GM23338 (cell line): ENCODE results near the gene PAXX. TPM values are rescaled to one million over a fixed set of nuclear protein-coding genes. Genes with fewer than 3 reads are reported as not detected.

Experiments
- ATAC-seq: fragments of 200-7000 bp; cut with Tn5 transposase; 3 replicates; pipeline ENCODE4 v1.9.1; 2020
- DNase-seq: peaks from one replicate; pipeline ENCODE4 v3.0.0-alpha.2; 2015; ENCODE audit warnings: low spot score
- H2AFZ ChIP-seq: fragments of 200-600 bp; sonication (generic); 2 replicates; pipeline ENCODE4 v1.8.0; 2016; ENCODE audit warnings: antibody characterized with exemption, mild to moderate bottlenecking, moderate library complexity
- H3F3A ChIP-seq: fragments of 200-600 bp; sonication (generic); replicated peaks from 2 replicates; pipeline ENCODE4 v1.8.0; 2017; ENCODE audit warnings: antibody characterized with exemption, mixed run types, low read depth
- H3K27ac ChIP-seq: fragments of 200-600 bp; sonication (generic); 2 replicates; pipeline ENCODE4 v1.6.1; 2016; ENCODE audit warnings: low read depth
- H3K27me3 ChIP-seq: fragments of 200-600 bp; sonication (generic); 2 replicates; pipeline ENCODE4 v1.8.0; 2016; ENCODE audit warnings: mild to moderate bottlenecking, mixed run types, moderate library complexity; ENCODE audit not compliant: insufficient read depth
- H3K36me3 ChIP-seq: fragments of 200-600 bp; sonication (generic); 2 replicates; pipeline ENCODE4 v1.8.0; 2016; ENCODE audit warnings: mild to moderate bottlenecking; ENCODE audit not compliant: insufficient read depth
- H3K4me1 ChIP-seq: fragments of 200-600 bp; sonication (generic); 2 replicates; pipeline ENCODE4 v1.8.0; 2016; ENCODE audit warnings: mild to moderate bottlenecking, moderate library complexity; ENCODE audit not compliant: insufficient read depth
- H3K4me2 ChIP-seq: fragments of 200-600 bp; sonication (generic); 2 replicates; pipeline ENCODE4 v1.7.1; 2017; ENCODE audit warnings: mixed run types
- H3K4me3 ChIP-seq: fragments of 200-600 bp; sonication (generic); 2 replicates; pipeline ENCODE4 v1.6.1; 2016; ENCODE audit warnings: mixed run types
- H3K79me2 ChIP-seq: fragments of 200-600 bp; sonication (generic); replicated peaks from 2 replicates; pipeline ENCODE4 v1.8.0; 2017; ENCODE audit warnings: mild to moderate bottlenecking; ENCODE audit not compliant: insufficient read depth
- H3K9me2 ChIP-seq: fragments of 200-600 bp; sonication (generic); 2 replicates; pipeline ENCODE4 v1.8.0; 2017; ENCODE audit not compliant: insufficient read depth
- H4K20me1 ChIP-seq: fragments of 200-600 bp; sonication (generic); replicated peaks from 2 replicates; pipeline ENCODE4 v1.8.0; 2017; ENCODE audit warnings: mild to moderate bottlenecking; ENCODE audit not compliant: insufficient read depth
- H3K27ac Mint-ChIP-seq: 2 replicates; pipeline ENCODE4 v1.8.0; 2020; ENCODE audit warnings: inconsistent platforms, mild to moderate bottlenecking, moderate library complexity, mixed read lengths
- H3K27me3 Mint-ChIP-seq: 3 replicates; pipeline ENCODE4 v1.8.0; 2022; ENCODE audit warnings: low read depth, mild to moderate bottlenecking, moderate library complexity, mixed read lengths, inconsistent platforms; ENCODE audit not compliant: insufficient read depth, poor library complexity
- H3K36me3 Mint-ChIP-seq: 3 replicates; pipeline ENCODE4 v1.8.0; 2021; ENCODE audit warnings: low read depth, mild to moderate bottlenecking, inconsistent platforms, moderate library complexity, mixed read lengths
- H3K4me1 Mint-ChIP-seq: 3 replicates; pipeline ENCODE4 v1.8.0; 2020; ENCODE audit warnings: mild to moderate bottlenecking, inconsistent platforms, mixed read lengths
- H3K4me3 Mint-ChIP-seq: 3 replicates; pipeline ENCODE4 v1.8.0; 2021; ENCODE audit warnings: moderate library complexity, mild to moderate bottlenecking, inconsistent platforms, mixed read lengths
- H3K9me3 Mint-ChIP-seq: 3 replicates; pipeline ENCODE4 v1.8.0; 2020; ENCODE audit warnings: moderate library complexity, mild to moderate bottlenecking, inconsistent platforms, mixed read lengths
- CREB1 ChIP-seq: fragments of 250-450 bp; sonication (Bioruptor Pico); IDR thresholded peaks from 2 replicates; pipeline ENCODE4 v1.5.0; 2020; ENCODE audit warnings: low read depth, mild to moderate bottlenecking, moderate library complexity
- CTCF ChIP-seq, 2 experiments: fragments of 200-600 bp in 1 of 2; sonication (generic) in 1 of 2; conservative IDR thresholded peaks; 2 replicates each; pipeline versions ENCODE4 v1.5.1 to v1.6.1; 2016 to 2017; ENCODE audit warnings: antibody characterized with exemption in 2 of 2, low read depth in 2 of 2, mild to moderate bottlenecking in 2 of 2, moderate library complexity in 1 of 2
- ETS1 ChIP-seq: IDR thresholded peaks from 2 replicates; pipeline ENCODE4 v1.6.1; 2016; ENCODE audit warnings: antibody characterized with exemption
- EZH2 ChIP-seq: fragments of 200-600 bp; sonication (generic); IDR thresholded peaks from one replicate; pipeline ENCODE4 v1.8.0; 2017; ENCODE audit warnings: antibody characterized with exemption, mild to moderate bottlenecking, low read depth; ENCODE audit not compliant: unreplicated experiment
- EZH2phosphoT487 ChIP-seq: fragments of 200-600 bp; sonication (generic); IDR thresholded peaks from one replicate; pipeline ENCODE4 v1.8.1; 2018; ENCODE audit warnings: antibody characterized with exemption; ENCODE audit not compliant: unreplicated experiment
- JUNB ChIP-seq: IDR thresholded peaks from one replicate; pipeline ENCODE4 v1.6.1; 2016; ENCODE audit warnings: antibody characterized with exemption; ENCODE audit not compliant: unreplicated experiment
- NANOG ChIP-seq: IDR thresholded peaks from 2 replicates; pipeline ENCODE4 v1.6.1; 2016; ENCODE audit warnings: antibody characterized with exemption, borderline replicate concordance
- POLR2AphosphoS5 ChIP-seq: IDR thresholded peaks from 2 replicates; pipeline ENCODE4 v1.6.1; 2016; ENCODE audit warnings: antibody characterized with exemption, low read depth
- REST ChIP-seq: IDR thresholded peaks from one replicate; pipeline ENCODE4 v1.6.1; 2018; ENCODE audit warnings: antibody characterized with exemption; ENCODE audit not compliant: unreplicated experiment
- STAT1 ChIP-seq: IDR thresholded peaks from one replicate; pipeline ENCODE4 v1.6.1; 2016; ENCODE audit warnings: antibody characterized with exemption; ENCODE audit not compliant: unreplicated experiment
- ZNF114 ChIP-seq: fragments of 250-450 bp; sonication (Bioruptor Pico); IDR thresholded peaks from 2 replicates; pipeline ENCODE4 v1.5.0; 2020; ENCODE audit warnings: mild to moderate bottlenecking, moderate library complexity
- ZNF331 ChIP-seq: fragments of 250-450 bp; sonication (Bioruptor Pico); IDR thresholded peaks from 2 replicates; pipeline ENCODE4 v1.5.0; 2020; ENCODE audit warnings: low read depth, mild to moderate bottlenecking, moderate library complexity
- polyA plus RNA-seq: library from polyadenylated mRNA; unstranded; fragments of >200 nt; fragmentation: Nextera tagmentation; extraction: Ambion mirVana; gene quantifications from 2 replicates; pipeline ENCODE4 v1.2.1, GENCODE V29; 2016
- total RNA-seq: library from RNA; depleted of rRNA; stranded (reverse); fragments of >200 nt; shearing (Covaris generic); gene quantifications from 2 replicates; pipeline ENCODE4 v1.2.3, GENCODE V29; 2014

Gene PAXX
- total and polyA plus RNA-seq, 2 experiments from 2014 or later: 71.5 to 86.0 TPM

- no peak for TF ChIP-seq ZNF114 (CRISPR knock-in tag)
- no peak for TF ChIP-seq ETS1
- TF ChIP-seq CTCF (conservative IDR thresholded peaks at IDR 0.05; ENCODE audit: low read depth in 2 of 2): no peak
- TF ChIP-seq ZNF331 (CRISPR knock-in tag): no peak
- no peak for TF ChIP-seq EZH2
- TF ChIP-seq NANOG: no peak
- no peak for TF ChIP-seq EZH2phosphoT487
- no peak for TF ChIP-seq JUNB
- no peak for TF ChIP-seq POLR2AphosphoS5
- TF ChIP-seq CREB1 (CRISPR knock-in tag): no peak
These were observed 18.3 kb upstream of the PAXX start (continued) for GRCh38 chr9:136973618-136974617.

GRCh38 chr9:136974817-136975535 is 17.2 kb upstream of the PAXX start:
- no peak overlapping the region for H3K4me3 ChIP-seq
- no peak overlapping the region for H3K27ac Mint-ChIP-seq
- H3K9me3 Mint-ChIP-seq: no peaks in the 10 kb centered on the region
- H3K27me3 ChIP-seq: no peaks in the 10 kb centered on the region
- H3K27ac ChIP-seq: no peak overlapping the region
- ATAC-seq: no peak
- no peak overlapping the region for H2AFZ ChIP-seq
- DNase-seq: no peak
- H3K79me2 ChIP-seq: no peaks in the 10 kb centered on the region
- no peaks in the 10 kb centered on the region for H3K9me2 ChIP-seq
- no peak overlapping the region for H3K4me3 Mint-ChIP-seq
- no peaks in the 10 kb centered on the region for H3K4me1 ChIP-seq
- peaks cover 7% of the 10 kb centered on the region for H3K27me3 Mint-ChIP-seq
- H3K36me3 Mint-ChIP-seq: no peaks in the 10 kb centered on the region
- H3K36me3 ChIP-seq: no peaks in the 10 kb centered on the region
- H4K20me1 ChIP-seq: no peaks in the 10 kb centered on the region
- no peaks in the 10 kb centered on the region for H3F3A ChIP-seq
- peaks cover 2% of the 10 kb centered on the region; the same call in 1 of the 3 replicates for H3K4me1 Mint-ChIP-seq
- H3K4me2 ChIP-seq: no peak overlapping the region
- TF ChIP-seq POLR2AphosphoS5 (no peak), ZNF114 (CRISPR knock-in tag) (no peak), CREB1 (CRISPR knock-in tag) (no peak), REST (no peak), ETS1 (no peak), STAT1 (no peak), EZH2 (no peak)
